OCI-LY3 (cell line): ENCODE data around the gene DTNA.

ENCODE experiments used
- CTCF ChIP-seq: fragments of 200-600, 300-600 bp; sonication (generic); IDR thresholded peaks from 2 replicates; pipeline ENCODE4 v1.5.1; 2014; ENCODE audit warnings: antibody characterized with exemption, low read length, low read depth
- EZH2phosphoT487 ChIP-seq: fragments of 200-600 bp; shearing (Covaris generic); IDR thresholded peaks from 2 replicates; pipeline ENCODE4 v1.6.1; 2018; ENCODE audit warnings: antibody characterized with exemption, mixed run types, low read depth

- TF ChIP-seq CTCF: no peak
- no peak for TF ChIP-seq EZH2phosphoT487
Measured at GRCh38 chr18:34695310-34695709, 14.8 kb upstream of the DTNA start.
